ENCODE measurements around the gene UBALD1. TPM values are rescaled to one million over a fixed set of nuclear protein-coding genes. Genes with fewer than 3 reads are reported as not detected.

UBALD1 gene
- total and polyA plus RNA-seq, 2 donors (not counting 3 experiments of a cell fraction or from before 2014, with no cell fraction given), result 24.8 to 41.6 TPM

DNA sequence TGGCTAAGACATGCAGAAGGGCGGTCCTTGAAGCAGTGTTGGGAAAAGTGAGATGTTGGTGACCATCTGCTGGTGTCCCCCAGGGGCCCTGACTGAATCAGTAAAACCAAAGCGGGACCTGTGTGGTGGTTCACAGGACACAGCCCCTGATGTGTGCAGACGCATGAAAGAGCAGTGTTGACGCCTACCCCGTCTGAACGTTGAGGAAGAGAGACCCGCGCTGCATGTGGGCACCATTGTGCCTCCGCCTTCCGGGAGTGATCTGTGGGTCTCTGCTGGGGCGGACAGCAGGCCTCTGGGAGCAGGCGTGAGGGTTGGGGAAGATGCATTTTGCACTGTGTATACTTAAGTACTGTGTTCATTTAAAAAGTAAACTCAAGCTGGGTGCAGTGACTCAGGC is 41.5 kb upstream of the UBALD1 start:
- no peak overlapping the region for H3K4me3 ChIP-seq (replicated peaks in 1 of 3; ENCODE audit: insufficient read depth in 1 of 3, low read depth in 1 of 3, low read length in 3 of 3)
- H3K27me3 ChIP-seq (ENCODE audit: control insufficient read depth in 2 of 2, insufficient read depth in 2 of 2, low read length in 2 of 2), result no peaks in the 10 kb centered on the region
- no peaks in the 10 kb centered on the region for H3K79me2 ChIP-seq (ENCODE audit: control insufficient read depth, insufficient read depth, low read length)
- dilution Hi-C loops (cut with MboI; ENCODE audit: extremely low pct_ligation_motif_present, low sequenced_read_pairs), result no loop called here
- BruUV-seq (replicated peaks), result no TSS peak
- H3K36me3 ChIP-seq (ENCODE audit: control insufficient read depth in 2 of 2, extremely low read depth in 1 of 2, insufficient read depth in 2 of 2, low read length in 2 of 2), result peaks cover 7 to 37% of the 10 kb centered on the region in 2 experiments
- TF ChIP-seq JUN (IDR thresholded peaks at IDR 0.05; ENCODE audit: borderline replicate concordance, insufficient read depth, insufficient read length, low read depth) (no peak), GATA2 (IDR thresholded peaks at IDR 0.05; ENCODE audit: insufficient read depth, insufficient read length, low read depth, low read length) (no peak)
- POLR2A ChIA-PET, result no interaction called here
- no peak for FAIRE-seq
- no peak overlapping the region for H3K27ac ChIP-seq (ENCODE audit: insufficient read depth, low read depth, low read length)
- no peak overlapping the region for H2AFZ ChIP-seq (ENCODE audit: low read depth, low read length)
- CTCF ChIA-PET, result no interaction called here
- no peaks in the 10 kb centered on the region for H3K9me1 ChIP-seq (replicated peaks; ENCODE audit: control insufficient read depth, extremely low read depth, insufficient read depth, low read length)
- no peak for DNase-seq (ENCODE audit: low read depth, low spot score)
- no peaks in the 10 kb centered on the region for H3K9me3 ChIP-seq (replicated peaks; ENCODE audit: control insufficient read depth, insufficient read depth, low read length)
- no peak overlapping the region for H3K4me2 ChIP-seq (ENCODE audit: insufficient read depth, low read length)
- H3K9ac ChIP-seq (replicated peaks; ENCODE audit: extremely low read depth, insufficient read depth, low read length), result no peak overlapping the region
- no peaks in the 10 kb centered on the region for H4K20me1 ChIP-seq (replicated peaks; ENCODE audit: control insufficient read depth, extremely low read depth, insufficient read depth, low read length)
- H3K4me1 ChIP-seq (ENCODE audit: control insufficient read depth, extremely low read depth, insufficient read depth, low read length), result no peaks in the 10 kb centered on the region
- intact Hi-C loops (cut with micrococcal nuclease), result no loop called here

DNA sequence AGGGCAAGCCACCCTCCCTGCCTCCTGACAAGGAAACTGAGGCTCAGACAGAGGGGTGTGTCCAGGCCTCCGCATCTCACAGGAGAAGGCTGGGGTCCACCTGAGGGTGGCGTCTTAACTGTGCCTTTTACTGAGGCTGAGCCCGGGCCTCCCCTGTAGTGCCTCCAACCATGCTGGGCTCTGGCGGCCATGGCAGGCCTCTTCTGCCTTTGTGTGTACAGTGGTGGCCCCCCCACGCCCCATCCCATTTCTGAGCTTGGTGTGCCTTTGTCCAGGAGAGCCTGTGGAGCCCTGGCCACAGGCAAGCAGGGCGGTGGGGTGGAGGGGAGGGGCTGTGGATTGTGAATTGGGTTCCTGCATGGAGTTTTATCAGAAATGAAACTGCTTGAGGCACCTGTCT is 41.1 kb upstream of the UBALD1 start:
- Histone ChIP-seq H3K27ac (ENCODE audit: insufficient read depth, low read depth, low read length) (no peak overlapping the region), H3K9me1 (replicated peaks; ENCODE audit: control insufficient read depth, extremely low read depth, insufficient read depth, low read length) (no peaks in the 10 kb centered on the region), H3K79me2 (ENCODE audit: control insufficient read depth, insufficient read depth, low read length) (no peaks in the 10 kb centered on the region), H3K9me3 (replicated peaks; ENCODE audit: control insufficient read depth, insufficient read depth, low read length) (no peaks in the 10 kb centered on the region), H3K4me1 (ENCODE audit: control insufficient read depth, extremely low read depth, insufficient read depth, low read length) (no peaks in the 10 kb centered on the region), H4K20me1 (replicated peaks; ENCODE audit: control insufficient read depth, extremely low read depth, insufficient read depth, low read length) (no peaks in the 10 kb centered on the region), H3K36me3 (ENCODE audit: control insufficient read depth in 2 of 2, extremely low read depth in 1 of 2, insufficient read depth in 2 of 2, low read length in 2 of 2) (peaks cover 7 to 39% of the 10 kb centered on the region in 2 experiments), H3K27me3 (ENCODE audit: control insufficient read depth in 2 of 2, insufficient read depth in 2 of 2, low read length in 2 of 2) (no peaks in the 10 kb centered on the region), H3K4me3 (replicated peaks in 1 of 3; ENCODE audit: insufficient read depth in 1 of 3, low read depth in 1 of 3, low read length in 3 of 3) (no peak overlapping the region), H3K9ac (replicated peaks; ENCODE audit: extremely low read depth, insufficient read depth, low read length) (no peak overlapping the region), H3K4me2 (ENCODE audit: insufficient read depth, low read length) (no peak overlapping the region), H2AFZ (ENCODE audit: low read depth, low read length) (no peak overlapping the region)
- ChIA-PET POLR2A (no interaction called here), CTCF (no interaction called here)
- dilution Hi-C loops (cut with MboI; ENCODE audit: extremely low pct_ligation_motif_present, low sequenced_read_pairs) (no loop called here), intact Hi-C loops (cut with micrococcal nuclease) (no loop called here)
- TF ChIP-seq FOS (IDR thresholded peaks at IDR 0.05; ENCODE audit: borderline replicate concordance, insufficient read depth, low read length), result no peak
- no peak for FAIRE-seq
- DNase-seq (ENCODE audit: low read depth, low spot score), result no peak
- BruUV-seq (replicated peaks), result no TSS peak
